GM10266 (cell line): ENCODE data around the gene INIP.
A peak's percentile ranks its signal among the peaks of the same experiment; 100 is the strongest.

Source experiments
- DNase-seq: peaks from one replicate; pipeline ENCODE4 v3.0.0; 2012; ENCODE audit errors: extremely low spot score
- CTCF ChIP-seq: IDR thresholded peaks from 2 replicates; pipeline ENCODE4 v1.5.1; 2012; ENCODE audit warnings: mild to moderate bottlenecking, low read depth; ENCODE audit not compliant: control insufficient read depth, insufficient read depth; ENCODE audit errors: missing control alignments

The INIP gene

GRCh38 chr9:112760821-112761220 lies 42.9 kb upstream of the INIP start:
- DNase-seq, result no peak
- no peak for TF ChIP-seq CTCF

GRCh38 chr9:112757940-112758339 lies 40.0 kb upstream of the INIP start:
- no peak for DNase-seq
- TF ChIP-seq CTCF, result no peak

GRCh38 chr9:112757282-112757883 lies 39.5 kb upstream of the INIP start:
- no peak for DNase-seq
- TF ChIP-seq CTCF, result no peak

- no peak for TF ChIP-seq CTCF
- DNase-seq, result no peak
These were observed 37.8 kb upstream of the INIP start for GRCh38 chr9:112755675-112756074.

- DNase-seq, result no peak
- TF ChIP-seq CTCF, result no peak
These were observed 37.1 kb upstream of the INIP start for GRCh38 chr9:112755016-112755427.

GRCh38 chr9:112754578-112754977 lies 36.7 kb upstream of the INIP start:
- no peak for TF ChIP-seq CTCF
- peak; percentile 39 for DNase-seq

- no peak for DNase-seq
- TF ChIP-seq CTCF, result no peak
These were observed 35.8 kb upstream of the INIP start for GRCh38 chr9:112753725-112754124.
